22Rv1 (cell line): Measurements from ENCODE around the gene AKR1C8.
"Not testable (repeated sequence)": the region's sequence is repeated elsewhere in the genome, so short reads cannot be mapped to it uniquely, and the experiment has no call there.

ENCODE experiments used
- H3K27ac ChIP-seq: fragments of 450-650 bp; 2 replicates; pipeline ENCODE4 v1.5.1; 2017
- ZFX ChIP-seq: fragments of 450-650 bp; IDR thresholded peaks from 2 replicates; pipeline ENCODE4 v1.6.1; 2017; ENCODE audit warnings: antibody characterized with exemption, borderline replicate concordance
- TF ChIP-seq, protein P1 (sequence below): fragments of 450-650 bp; IDR thresholded peaks from 2 replicates; pipeline ENCODE4 v1.5.1; 2017; ENCODE audit warnings: mild to moderate bottlenecking

The AKR1C8 gene

GRCh38 chr10:5195727-5196374 is 10.9 kb upstream of the AKR1C8 start:
- peak overlapping the region; percentile 96 for H3K27ac ChIP-seq
- TF ChIP-seq, protein P1, sequence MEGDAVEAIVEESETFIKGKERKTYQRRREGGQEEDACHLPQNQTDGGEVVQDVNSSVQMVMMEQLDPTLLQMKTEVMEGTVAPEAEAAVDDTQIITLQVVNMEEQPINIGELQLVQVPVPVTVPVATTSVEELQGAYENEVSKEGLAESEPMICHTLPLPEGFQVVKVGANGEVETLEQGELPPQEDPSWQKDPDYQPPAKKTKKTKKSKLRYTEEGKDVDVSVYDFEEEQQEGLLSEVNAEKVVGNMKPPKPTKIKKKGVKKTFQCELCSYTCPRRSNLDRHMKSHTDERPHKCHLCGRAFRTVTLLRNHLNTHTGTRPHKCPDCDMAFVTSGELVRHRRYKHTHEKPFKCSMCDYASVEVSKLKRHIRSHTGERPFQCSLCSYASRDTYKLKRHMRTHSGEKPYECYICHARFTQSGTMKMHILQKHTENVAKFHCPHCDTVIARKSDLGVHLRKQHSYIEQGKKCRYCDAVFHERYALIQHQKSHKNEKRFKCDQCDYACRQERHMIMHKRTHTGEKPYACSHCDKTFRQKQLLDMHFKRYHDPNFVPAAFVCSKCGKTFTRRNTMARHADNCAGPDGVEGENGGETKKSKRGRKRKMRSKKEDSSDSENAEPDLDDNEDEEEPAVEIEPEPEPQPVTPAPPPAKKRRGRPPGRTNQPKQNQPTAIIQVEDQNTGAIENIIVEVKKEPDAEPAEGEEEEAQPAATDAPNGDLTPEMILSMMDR, result peak; percentile 34
- no peak for TF ChIP-seq ZFX

DNA sequence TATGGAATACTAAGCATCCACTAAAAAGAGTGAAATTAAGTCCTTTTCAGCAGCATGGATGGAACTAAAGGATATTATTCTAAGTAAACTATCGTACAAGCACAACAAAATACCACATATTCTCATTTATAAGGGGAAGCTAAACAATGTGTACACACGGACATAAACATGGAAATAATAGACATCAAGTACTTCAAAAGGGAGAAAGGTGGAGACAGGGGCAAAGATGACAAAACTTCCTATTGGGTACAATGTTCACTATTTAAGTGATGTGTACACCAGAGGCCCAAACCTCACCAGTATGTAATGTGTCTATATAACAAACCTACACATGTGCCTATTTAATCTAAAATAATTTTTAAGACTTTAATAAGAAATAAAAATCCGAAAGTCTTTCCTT is 9.5 kb upstream of the AKR1C8 start:
- peak overlapping the region; percentile 96 for H3K27ac ChIP-seq
- no peak for TF ChIP-seq ZFX
- TF ChIP-seq, protein P1, result no peak

GRCh38 chr10:5188358-5188757 is 3.4 kb upstream of the AKR1C8 start:
- no peak overlapping the region for H3K27ac ChIP-seq
- TF ChIP-seq, protein P1, result no peak
- TF ChIP-seq ZFX, result no peak

- no peak overlapping the region for H3K27ac ChIP-seq
- TF ChIP-seq, protein P1, result no peak
- TF ChIP-seq ZFX, result no peak
Measured at GRCh38 chr10:5187867-5188266, 2.9 kb upstream of the AKR1C8 start.

DNA sequence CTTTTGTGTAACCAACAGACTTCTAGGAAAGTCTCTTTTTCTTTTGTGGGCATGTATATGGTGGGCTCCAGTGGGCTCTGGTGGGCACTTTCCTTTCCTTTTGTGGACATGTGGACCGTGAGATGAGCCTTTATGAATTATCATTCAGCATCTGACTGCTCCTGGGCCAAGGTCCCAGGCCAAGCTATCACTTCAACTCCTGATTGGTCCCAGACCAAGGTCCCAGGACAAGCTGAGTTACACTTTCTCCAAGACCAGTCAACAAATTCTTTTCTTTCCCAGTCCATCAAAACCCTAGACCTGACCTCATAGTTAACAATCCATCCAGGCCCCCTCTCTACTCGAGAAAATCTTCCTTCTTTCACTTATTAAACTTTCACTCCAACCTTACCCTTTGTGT is 1.0 kb downstream of the AKR1C8 start:
- no peak overlapping the region for H3K27ac ChIP-seq
- TF ChIP-seq, protein P1, result no peak
- no peak for TF ChIP-seq ZFX

GRCh38 chr10:5180503-5180902 is 4.4 kb downstream of the AKR1C8 start:
- not testable (repeated sequence) for H3K27ac ChIP-seq

DNA sequence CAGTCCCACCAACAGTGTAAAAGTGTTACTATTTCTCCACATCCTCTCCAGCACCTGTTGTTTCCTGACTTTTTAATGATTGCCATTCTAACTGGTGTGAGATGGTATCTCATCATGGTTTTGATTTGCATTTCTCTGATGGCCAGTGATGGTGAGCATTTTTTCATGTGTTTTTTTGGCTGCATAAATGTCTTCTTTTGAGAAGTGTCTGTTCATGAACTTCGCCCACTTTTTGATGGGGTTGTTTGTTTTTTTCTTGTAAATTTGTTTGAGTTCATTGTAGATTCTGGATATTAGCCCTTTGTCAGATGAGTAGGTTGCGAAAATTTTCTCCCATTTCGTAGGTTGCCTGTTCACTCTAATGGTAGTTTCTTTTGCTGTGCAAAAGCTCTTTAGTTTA is 9.4 kb downstream of the AKR1C8 start:
- H3K27ac ChIP-seq, result not testable (repeated sequence)

DNA sequence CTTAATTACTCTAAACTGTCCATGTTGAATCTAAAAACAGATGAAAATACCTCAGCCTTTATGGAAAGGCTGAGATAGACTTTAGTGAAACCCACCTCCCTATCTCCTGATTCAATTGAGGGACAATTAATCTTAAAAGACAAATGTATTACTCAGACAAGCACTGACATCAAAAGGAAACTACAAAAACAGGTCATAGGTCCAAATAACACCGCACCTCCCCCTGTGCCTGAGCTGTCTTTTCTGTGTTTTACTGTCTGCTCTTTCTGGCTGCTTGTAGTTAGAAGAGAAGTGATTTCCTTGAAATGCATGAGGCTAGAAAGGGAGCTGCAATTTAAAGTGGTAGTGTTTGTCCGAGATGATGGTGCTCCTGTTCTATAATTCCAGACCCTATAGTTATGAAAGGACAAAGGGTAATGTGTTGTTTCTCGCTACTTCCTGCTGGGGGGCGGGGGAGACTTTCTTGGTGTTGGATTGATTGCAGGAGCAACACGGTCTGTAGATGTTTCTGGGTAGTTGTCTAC is 16.0 kb downstream of the AKR1C8 start:
- TF ChIP-seq, protein P1, result no peak
- no peak for TF ChIP-seq ZFX
- no peak overlapping the region for H3K27ac ChIP-seq
